GM19324 (cell line): ENCODE data around the gene LRCOL1.

Source experiments
- ATAC-seq: cut with Tn5 transposase; IDR thresholded peaks from one replicate; pipeline ENCODE4 v1.9.1; 2021; ENCODE audit warnings: mild to moderate bottlenecking, moderate library complexity; ENCODE audit not compliant: unreplicated experiment, low FRiP score

LRCOL1 gene

DNA sequence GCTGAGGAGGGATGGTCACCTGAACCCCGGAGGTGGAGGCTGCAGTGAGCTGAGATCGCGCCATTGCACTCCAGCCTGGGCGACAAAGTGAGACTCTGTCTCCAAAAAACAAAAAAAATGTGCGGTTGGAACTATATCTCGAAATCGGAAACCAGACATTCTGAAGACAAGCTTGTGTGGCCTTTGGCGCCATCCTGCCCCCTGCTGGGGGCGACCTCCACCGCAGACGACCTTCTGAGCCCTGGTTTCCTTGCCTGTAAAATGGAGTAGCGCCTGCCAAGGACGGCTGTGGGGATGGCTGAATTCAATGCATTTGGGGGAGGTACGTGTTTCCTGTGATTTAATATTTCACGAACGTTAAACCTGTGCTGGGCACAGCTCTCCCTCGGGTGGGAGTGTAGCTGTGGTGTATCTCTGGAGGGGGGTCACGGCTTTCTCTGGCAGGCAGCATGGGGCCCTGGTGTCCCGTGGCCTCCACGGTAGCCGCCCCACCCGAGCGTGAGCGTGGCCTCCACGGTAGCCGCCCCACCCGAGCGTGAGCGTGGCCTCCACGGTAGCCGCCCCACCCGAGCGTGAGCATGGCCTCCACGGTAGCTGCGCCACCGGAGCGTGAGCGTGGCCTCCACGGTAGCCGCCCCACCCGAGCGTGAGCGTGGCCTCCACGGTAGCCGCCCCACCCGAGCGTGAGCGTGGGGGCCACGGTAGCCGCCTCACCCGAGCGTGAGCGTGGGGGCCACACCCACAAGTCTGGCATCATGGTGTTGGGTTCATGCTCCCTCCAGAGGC lies 55.3 kb downstream of the LRCOL1 start:
- ATAC-seq = no peak
